HCT116 (cell line): Measurements from ENCODE around the gene KRTAP25-1. TPM values are rescaled to one million over a fixed set of nuclear protein-coding genes. Genes with fewer than 3 reads are reported as not detected.

Experiments
- ATAC-seq: fragments of 200-7000 bp; cut with Tn5 transposase; 2 replicates; pipeline ENCODE4 v1.9.1; 2020; ENCODE audit warnings: mild to moderate bottlenecking, moderate library complexity
- BruUV-seq: library from RNA; stranded (reverse); fragments of 400-500 nt; replicated peaks from 2 replicates; lab custom pipeline; 2021; lab: Mats Ljungman, UMichigan
- CTCF ChIA-PET: fragments of 300-600 bp; sonication (Branson Sonifier 250); formaldehyde crosslinking; loops from one replicate; lab custom pipeline; 2021; ENCODE audit warnings: antibody characterized with exemption; lab: Charles Lee
- POLR2A ChIA-PET: fragments of 300-600, 350-600 bp; sonication (Branson Sonifier 250); formaldehyde crosslinking; loops from one replicate; lab custom pipeline; 2021; ENCODE audit warnings: antibody characterized with exemption; lab: Charles Lee
- RAD21 ChIA-PET, 2 experiments: fragments of 300-600 bp; sonication (Branson Sonifier 250); formaldehyde crosslinking; loops; one replicate each; lab custom pipeline; 2023; ENCODE audit warnings: low total read pairs in 2 of 2; ENCODE audit not compliant: uncharacterized antibody in 2 of 2, unreplicated experiment in 2 of 2, low non-redundant PET in 1 of 2; lab: Charles Lee
- DNase-seq: peaks from one replicate; pipeline ENCODE4 v3.0.0-alpha.2; 2010; ENCODE audit warnings: low read depth, low spot score
- H2AFZ ChIP-seq: fragments of 200-600 bp; shearing (Covaris generic), sonication (generic); 2 replicates; pipeline ENCODE4 v1.6.1; 2017; ENCODE audit warnings: low read depth, mixed run types, mixed read lengths, antibody characterized with exemption, low read length; ENCODE audit not compliant: poor library complexity, severe bottlenecking
- H3K27ac ChIP-seq: 2 replicates; pipeline ENCODE4 v1.5.1; 2012; ENCODE audit warnings: low read depth, low read length
- H3K27me3 ChIP-seq: fragments of 200-600 bp; sonication (generic); 2 replicates; pipeline ENCODE4 v1.6.1; 2016; ENCODE audit warnings: mixed run types, low read length, mixed read lengths; ENCODE audit not compliant: insufficient read depth
- H3K36me3 ChIP-seq, 2 experiments: fragments of 200-500 bp in 1 of 2; fragments of 200-600 bp in 1 of 2; sonication (Bioruptor generic) in 1 of 2; sonication (generic) in 1 of 2; 2 replicates each; pipeline versions ENCODE4 v1.5.1 to v1.6.1; 2014 to 2016; ENCODE audit warnings: low read length in 2 of 2, inconsistent platforms in 1 of 2, mixed read lengths in 1 of 2, mixed run types in 1 of 2; ENCODE audit not compliant: insufficient read depth in 2 of 2, control insufficient read depth in 1 of 2
- H3K4me1 ChIP-seq, 2 experiments: fragments of 200-600 bp in 1 of 2; sonication (generic) in 1 of 2; 2 replicates each; pipeline versions ENCODE4 v1.5.1 to v1.6.1; 2012 to 2017; ENCODE audit warnings: low read length in 2 of 2, inconsistent platforms in 1 of 2, mild to moderate bottlenecking in 1 of 2, mixed read lengths in 1 of 2, mixed run types in 1 of 2, moderate library complexity in 1 of 2; ENCODE audit not compliant: insufficient read depth in 2 of 2, control insufficient read depth in 1 of 2
- H3K4me2 ChIP-seq: fragments of 200-600 bp; sonication (generic); 2 replicates; pipeline ENCODE4 v1.6.1; 2017; ENCODE audit warnings: mixed run types, low read length, mixed read lengths
- H3K4me3 ChIP-seq, 2 experiments: fragments of 200-600 bp in 1 of 2; sonication (generic) in 1 of 2; replicated peaks in 1 of 2; 2 replicates each; pipeline ENCODE4 v1.5.1; 2011 to 2016; ENCODE audit warnings: low read length in 2 of 2, control low read depth in 1 of 2, low read depth in 1 of 2, mild to moderate bottlenecking in 1 of 2, mixed read lengths in 1 of 2, mixed run types in 1 of 2
- H3K79me2 ChIP-seq: fragments of 200-600 bp; sonication (generic); 2 replicates; pipeline ENCODE4 v1.6.1; 2017; ENCODE audit warnings: mild to moderate bottlenecking, mixed run types, low read length, moderate library complexity, mixed read lengths; ENCODE audit not compliant: insufficient read depth
- H3K9ac ChIP-seq: fragments of 200-600 bp; sonication (generic); 2 replicates; pipeline ENCODE4 v1.6.1; 2016; ENCODE audit warnings: low read length, mixed read lengths
- H3K9me2 ChIP-seq: fragments of 200-600 bp; sonication (generic), shearing (Covaris generic); 2 replicates; pipeline ENCODE4 v1.6.1; 2017; ENCODE audit warnings: mixed run types, mild to moderate bottlenecking, moderate library complexity; ENCODE audit not compliant: insufficient read depth
- H3K9me3 ChIP-seq, 2 experiments: fragments of 200-500 bp in 1 of 2; fragments of 200-600 bp in 1 of 2; sonication (Bioruptor generic) in 1 of 2; sonication (generic) in 1 of 2; 2 replicates each; pipeline ENCODE4 v1.6.1; 2014 to 2017; ENCODE audit warnings: low read length in 2 of 2, mixed read lengths in 2 of 2, inconsistent platforms in 1 of 2, low read depth in 1 of 2, mild to moderate bottlenecking in 1 of 2, mixed run types in 1 of 2, moderate library complexity in 1 of 2; ENCODE audit not compliant: control insufficient read depth in 1 of 2, insufficient read depth in 1 of 2
- H4K20me1 ChIP-seq: fragments of 200-600 bp; sonication (generic), shearing (Covaris generic); 2 replicates; pipeline ENCODE4 v1.6.1; 2017; ENCODE audit warnings: mixed run types, mild to moderate bottlenecking, moderate library complexity; ENCODE audit not compliant: insufficient read depth
- ATF3 ChIP-seq: IDR thresholded peaks from 2 replicates; pipeline ENCODE4 v1.6.1; 2012
- CBX3 ChIP-seq: IDR thresholded peaks from 2 replicates; pipeline ENCODE4 v1.6.1; 2012; ENCODE audit warnings: low read depth
- FOSL1 ChIP-seq: IDR thresholded peaks from 2 replicates; pipeline ENCODE4 v1.6.1; 2012; ENCODE audit warnings: low read depth
- POLR2AphosphoS5 ChIP-seq: IDR thresholded peaks from 2 replicates; pipeline ENCODE4 v1.6.1; 2011; ENCODE audit warnings: mild to moderate bottlenecking, low read depth, low read length, moderate library complexity
- RAD21 ChIP-seq: IDR thresholded peaks from 2 replicates; pipeline ENCODE4 v1.6.1; 2012; ENCODE audit warnings: low read depth, mild to moderate bottlenecking
- SIN3A ChIP-seq: IDR thresholded peaks from 2 replicates; pipeline ENCODE4 v1.6.1; 2012; ENCODE audit warnings: low read depth
- SP1 ChIP-seq: IDR thresholded peaks from 2 replicates; pipeline ENCODE4 v1.6.1; 2012; ENCODE audit warnings: low read depth
- SRF ChIP-seq: IDR thresholded peaks from 2 replicates; pipeline ENCODE4 v1.6.1; 2012; ENCODE audit warnings: low read depth
- TCF7L2 ChIP-seq: IDR thresholded peaks from 2 replicates; pipeline ENCODE4 v1.7.0; 2011; ENCODE audit warnings: borderline replicate concordance, inconsistent platforms; ENCODE audit not compliant: insufficient read depth, insufficient read length; ENCODE audit errors: extremely low read depth
- ZBTB33 ChIP-seq: IDR thresholded peaks from 2 replicates; pipeline ENCODE4 v1.6.1; 2011; ENCODE audit warnings: mild to moderate bottlenecking, low read length, moderate library complexity; ENCODE audit not compliant: insufficient replicate concordance; ENCODE audit errors: extremely low read depth
- ZFX ChIP-seq: fragments of 450-650 bp; IDR thresholded peaks from 2 replicates; pipeline ENCODE4 v1.6.1; 2017
- ZNF274 ChIP-seq: fragments of 200-500 bp; sonication (Bioruptor generic); IDR thresholded peaks from 2 replicates; pipeline ENCODE4 v1.6.1; 2014; ENCODE audit warnings: mild to moderate bottlenecking, low read depth, low read length, inconsistent platforms
- intact Hi-C: fragments of 100-400 bp; cut with micrococcal nuclease; formaldehyde crosslinking; loops from 2 replicates; pipeline ENCODE4 v1.10.0; 2022
- total RNA-seq: library from RNA; stranded (reverse); gene quantifications from one replicate; pipeline ENCODE4 v1.2.1, GENCODE V29; 2021; ENCODE audit not compliant: unreplicated experiment

KRTAP25-1 gene
- total RNA-seq, 1 experiment from 2014 or later = not detected

DNA sequence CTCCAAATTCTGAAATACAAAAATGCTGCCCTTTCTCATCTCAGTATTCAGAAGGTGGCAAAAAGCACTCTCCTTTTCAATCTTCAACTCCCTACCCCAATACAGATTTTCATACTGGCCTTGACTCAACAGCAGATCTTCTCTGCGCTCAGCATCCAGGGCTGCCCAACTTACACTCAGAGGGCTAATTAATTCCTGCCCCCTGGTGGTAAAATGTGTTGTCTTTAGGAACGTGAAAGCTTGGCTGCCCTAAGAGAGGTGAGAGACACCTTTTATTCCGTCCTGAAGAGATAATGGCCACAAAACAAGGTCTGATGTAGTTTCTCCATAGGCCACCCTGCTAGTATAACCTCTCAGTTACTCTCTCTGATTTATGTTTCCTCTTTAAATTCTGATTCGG, 31.5 kb downstream of the KRTAP25-1 start:
- ChIA-PET POLR2A (no interaction called here), RAD21 (no interaction called here), CTCF (no interaction called here)
- peaks cover 4 to 33% of the 10 kb centered on the region in 2 experiments; a peak in 2 of 4 replicates for H3K9me3 ChIP-seq
- H4K20me1 ChIP-seq = no peaks in the 10 kb centered on the region
- no peaks in the 10 kb centered on the region for H3K79me2 ChIP-seq
- H3K9ac ChIP-seq = no peak overlapping the region
- no peaks in the 10 kb centered on the region for H3K4me1 ChIP-seq
- no peak overlapping the region for H3K27ac ChIP-seq
- H3K9me2 ChIP-seq = no peaks in the 10 kb centered on the region
- DNase-seq (no peak), ATAC-seq (no peak)
- intact Hi-C loops = no loop called here
- no peak overlapping the region for H3K4me3 ChIP-seq
- TF ChIP-seq SRF (no peak), ZFX (no peak), FOSL1 (no peak), SP1 (no peak), ZNF274 (no peak), SIN3A (no peak), ATF3 (no peak), RAD21 (no peak), TCF7L2 (no peak), CBX3 (no peak), POLR2AphosphoS5 (no peak), ZBTB33 (no peak)
- BruUV-seq = no TSS peak
- no peak overlapping the region for H2AFZ ChIP-seq
- H3K36me3 ChIP-seq = no peaks in the 10 kb centered on the region
- H3K4me2 ChIP-seq = no peak overlapping the region
- H3K27me3 ChIP-seq = no peaks in the 10 kb centered on the region
